ENCODE results near the gene MED27.

DNA sequence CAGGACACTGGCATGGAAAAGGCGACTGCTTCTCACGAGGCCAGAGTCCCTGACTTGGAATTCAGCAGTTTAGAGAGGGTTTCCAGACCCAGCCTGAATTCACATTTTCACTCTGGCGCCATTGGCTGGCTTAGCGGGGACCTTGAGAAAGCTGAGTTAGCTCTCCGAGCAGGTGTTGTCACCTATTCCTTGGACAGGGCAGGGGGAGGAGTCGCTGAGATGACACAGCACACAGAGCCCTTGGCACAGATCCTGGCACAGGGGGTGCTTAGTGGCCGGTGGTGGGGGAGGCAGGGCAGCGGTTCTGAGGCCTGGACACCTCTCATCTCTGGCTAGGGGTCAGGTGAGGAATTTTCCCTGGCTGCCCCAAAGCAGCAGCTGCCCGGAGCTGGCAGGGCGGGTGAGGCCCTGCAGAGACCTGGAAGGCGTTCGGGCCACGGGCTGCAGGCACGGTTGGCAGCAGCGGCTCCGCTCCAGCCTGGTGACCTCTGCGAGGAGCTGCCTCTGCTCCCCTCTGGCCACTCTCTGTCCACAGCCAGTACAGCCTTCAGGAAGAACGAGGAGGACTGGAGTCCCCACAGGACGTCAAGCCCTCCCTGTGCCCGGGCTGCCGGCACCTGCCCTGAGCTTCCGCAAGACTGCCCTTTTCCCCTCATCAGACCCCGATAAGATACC, 267.4 kb downstream of the MED27 start:
- TF ChIP-seq MAX (IDR thresholded peaks at IDR 0.05) (no peak), TEAD4 (IDR thresholded peaks at IDR 0.05) (no peak), REST (IDR thresholded peaks at IDR 0.05; ENCODE audit: low read depth) (no peak), TCF12 (IDR thresholded peaks at IDR 0.05; ENCODE audit: low read depth) (no peak), CEBPB (IDR thresholded peaks at IDR 0.05) (no peak), EGR1 (IDR thresholded peaks at IDR 0.05) (no peak), RAD21 (IDR thresholded peaks at IDR 0.05; ENCODE audit: low read depth) (no peak), FOXM1 (IDR thresholded peaks at IDR 0.05; ENCODE audit: borderline replicate concordance, low read depth) (no peak), EP300 (IDR thresholded peaks at IDR 0.05; ENCODE audit: borderline replicate concordance) (no peak), YY1 (IDR thresholded peaks at IDR 0.05; ENCODE audit: low read depth) (no peak)

Data from Ishikawa (cell line).